GM19025 (cell line): ENCODE results near the gene GPS1.

ENCODE experiments used
- ATAC-seq: cut with Tn5 transposase; IDR thresholded peaks from one replicate; pipeline ENCODE4 v1.9.1; 2021; ENCODE audit warnings: mild to moderate bottlenecking, low read depth, moderate library complexity; ENCODE audit not compliant: unreplicated experiment

GPS1 gene

DNA sequence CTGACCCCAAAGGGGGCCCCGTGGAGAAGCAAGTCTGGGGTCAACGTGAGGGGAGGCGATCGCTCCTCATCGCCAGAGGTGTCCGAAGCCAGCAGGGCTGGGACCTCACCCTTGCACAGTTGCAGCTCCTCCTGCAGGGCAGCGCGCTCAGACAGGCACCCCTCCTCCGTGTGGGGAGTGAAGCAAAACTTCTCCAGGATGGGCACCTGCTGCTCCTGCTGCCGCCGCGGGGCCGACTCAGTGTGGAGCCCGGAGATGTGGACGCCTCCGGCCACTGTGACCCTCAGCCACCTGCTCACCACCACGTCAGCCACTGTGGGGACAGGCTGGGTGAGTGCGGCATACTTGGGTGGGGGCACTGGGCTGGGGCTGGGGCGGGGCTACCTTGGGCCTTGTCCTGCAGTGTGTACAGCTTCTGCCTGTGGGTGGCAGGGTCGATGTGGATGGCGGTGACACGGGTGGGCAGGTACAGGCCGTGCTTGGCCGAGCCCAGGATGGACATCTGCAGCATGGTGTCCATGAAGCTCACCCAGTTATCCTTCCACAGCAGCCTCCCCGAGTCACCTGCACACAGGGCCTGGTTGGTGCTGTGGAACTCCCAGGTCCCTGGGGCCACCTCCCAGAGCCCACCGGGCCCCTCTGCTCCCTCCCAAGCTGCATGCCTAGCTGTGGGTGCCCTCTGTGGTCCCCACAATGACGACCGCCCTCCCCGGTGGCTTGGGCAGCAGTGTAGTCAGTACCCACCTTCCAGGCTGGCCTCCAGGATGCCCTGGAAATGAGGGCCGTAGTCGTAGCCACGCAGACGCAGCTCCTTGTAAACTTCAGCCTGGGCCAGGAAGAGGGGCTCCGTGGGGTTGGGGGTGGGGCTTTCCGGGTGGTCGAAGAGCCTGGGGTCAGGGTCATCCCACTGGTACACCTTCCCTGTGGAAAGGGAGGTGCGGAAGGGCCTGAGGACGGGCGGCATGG lies 35.5 kb downstream of the GPS1 start:
- ATAC-seq, result no peak

GRCh38 chr17:82087961-82088837 lies 36.5 kb downstream of the GPS1 start:
- no peak for ATAC-seq

DNA sequence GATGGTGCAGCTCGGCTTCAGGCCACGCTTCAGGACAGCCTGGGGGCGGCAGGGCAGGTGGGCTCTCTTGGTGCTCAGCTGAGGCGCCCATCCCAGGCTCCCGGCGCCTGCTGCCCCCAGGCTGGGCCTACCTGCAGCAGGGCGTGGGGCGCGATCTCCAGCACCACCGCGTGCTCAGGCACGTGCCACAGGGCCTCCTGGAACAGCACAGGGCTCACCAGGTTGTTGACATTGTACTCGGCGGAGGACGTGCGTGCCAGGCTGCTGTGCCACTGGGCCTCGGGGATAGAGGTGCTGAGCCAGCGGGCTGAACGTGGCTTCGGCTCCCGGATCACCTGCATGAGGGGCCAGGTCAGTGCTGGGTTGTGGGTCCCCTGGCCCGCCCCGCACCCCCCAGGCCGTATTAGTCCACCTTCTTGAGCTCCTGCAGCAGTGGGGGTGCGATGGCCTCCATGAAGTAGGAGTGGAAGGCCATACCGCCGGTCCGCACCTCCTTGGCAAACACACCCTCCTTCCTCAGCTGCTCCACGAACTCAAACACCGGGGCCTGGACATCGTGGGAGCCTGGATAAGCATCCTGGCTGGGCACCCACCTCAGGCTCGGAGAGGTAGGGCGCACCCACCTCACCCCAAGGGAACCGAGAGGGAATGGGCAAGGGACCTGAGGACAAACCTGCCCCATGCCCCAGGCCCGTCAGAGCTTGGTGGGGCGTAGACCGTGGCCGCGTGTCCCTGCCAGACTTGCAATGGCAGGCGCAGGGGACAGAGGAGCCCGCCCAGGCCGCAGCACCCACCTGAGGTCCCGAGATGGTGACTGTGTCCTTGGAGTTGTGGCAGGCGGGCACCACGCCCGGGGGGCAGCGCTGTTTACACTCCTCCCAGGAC lies 37.4 kb downstream of the GPS1 start:
- ATAC-seq, result no peak

DNA sequence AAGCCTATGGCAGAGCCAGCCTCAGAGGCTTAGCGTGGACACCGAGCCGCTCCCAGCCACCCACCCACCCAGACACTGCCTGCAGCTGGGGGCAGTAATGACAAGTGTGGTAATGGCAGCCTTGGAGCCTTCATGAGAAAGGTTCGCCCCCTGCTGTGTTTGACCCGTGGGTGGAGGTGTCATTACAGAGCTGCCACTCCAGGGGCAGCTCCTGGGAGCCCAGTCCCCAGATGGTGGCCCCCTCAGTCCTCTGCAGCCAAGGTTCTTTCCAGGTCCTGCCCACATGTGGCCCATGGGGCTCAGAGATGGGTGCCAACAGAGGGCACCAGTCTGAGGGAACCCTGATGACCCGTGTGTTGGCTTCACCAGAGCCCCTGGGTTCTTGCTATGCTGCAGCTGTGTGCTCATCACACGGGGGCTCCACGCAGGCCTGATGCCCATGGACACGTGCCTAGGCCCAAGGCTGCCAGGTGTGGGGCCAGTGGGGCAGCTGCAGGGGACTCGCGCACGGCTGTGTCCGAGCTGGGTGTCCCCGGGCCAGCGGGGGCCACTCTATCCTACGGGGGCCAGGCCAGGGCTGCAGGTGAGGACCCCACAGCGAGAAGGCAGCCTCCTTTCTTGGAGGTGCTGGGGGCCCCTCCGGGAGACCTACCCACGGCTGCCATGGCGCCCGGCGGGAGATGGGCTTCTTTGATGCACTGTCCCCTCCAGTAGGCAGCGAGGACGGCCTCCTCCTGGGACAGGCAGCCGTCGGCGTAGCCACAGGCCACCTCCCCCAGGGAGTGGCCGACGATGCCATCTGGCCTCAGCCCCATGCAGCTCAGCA lies 38.2 kb downstream of the GPS1 start:
- ATAC-seq, result no peak

DNA sequence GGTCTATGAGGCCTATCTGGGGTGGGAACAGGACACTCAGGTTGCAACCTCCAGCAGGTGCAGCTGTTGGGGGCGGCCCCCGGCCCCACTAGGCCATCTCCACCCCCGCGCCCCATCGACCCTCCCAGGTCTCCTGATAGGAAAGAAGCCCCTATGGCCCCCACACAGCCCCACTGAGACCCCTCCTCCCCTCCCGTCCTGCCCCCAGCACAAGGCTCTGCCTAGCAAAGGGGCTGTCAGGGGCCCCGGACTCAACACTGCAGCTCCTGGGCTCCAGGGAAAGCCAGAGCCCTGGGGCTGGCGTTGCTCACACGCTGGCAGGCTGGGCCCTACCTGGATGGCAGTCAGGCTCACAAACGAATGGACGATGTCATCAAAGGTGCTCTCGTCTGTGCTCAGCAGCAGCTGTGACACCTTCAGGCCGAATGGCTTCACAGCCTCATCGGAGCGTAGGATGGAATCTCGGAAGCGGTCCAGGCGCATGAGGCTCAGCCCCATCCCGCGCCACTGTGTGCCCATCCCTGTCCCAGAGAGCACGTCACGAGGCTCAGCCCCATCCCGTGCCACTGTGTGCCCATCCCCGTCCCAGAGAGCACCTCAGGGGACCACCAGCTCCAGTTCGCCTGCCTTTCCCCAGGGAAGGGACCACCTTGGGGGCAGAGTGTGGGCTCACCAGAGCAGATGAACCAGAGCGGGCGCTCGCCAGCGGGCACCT lies 39.0 kb downstream of the GPS1 start:
- ATAC-seq, result no peak

DNA sequence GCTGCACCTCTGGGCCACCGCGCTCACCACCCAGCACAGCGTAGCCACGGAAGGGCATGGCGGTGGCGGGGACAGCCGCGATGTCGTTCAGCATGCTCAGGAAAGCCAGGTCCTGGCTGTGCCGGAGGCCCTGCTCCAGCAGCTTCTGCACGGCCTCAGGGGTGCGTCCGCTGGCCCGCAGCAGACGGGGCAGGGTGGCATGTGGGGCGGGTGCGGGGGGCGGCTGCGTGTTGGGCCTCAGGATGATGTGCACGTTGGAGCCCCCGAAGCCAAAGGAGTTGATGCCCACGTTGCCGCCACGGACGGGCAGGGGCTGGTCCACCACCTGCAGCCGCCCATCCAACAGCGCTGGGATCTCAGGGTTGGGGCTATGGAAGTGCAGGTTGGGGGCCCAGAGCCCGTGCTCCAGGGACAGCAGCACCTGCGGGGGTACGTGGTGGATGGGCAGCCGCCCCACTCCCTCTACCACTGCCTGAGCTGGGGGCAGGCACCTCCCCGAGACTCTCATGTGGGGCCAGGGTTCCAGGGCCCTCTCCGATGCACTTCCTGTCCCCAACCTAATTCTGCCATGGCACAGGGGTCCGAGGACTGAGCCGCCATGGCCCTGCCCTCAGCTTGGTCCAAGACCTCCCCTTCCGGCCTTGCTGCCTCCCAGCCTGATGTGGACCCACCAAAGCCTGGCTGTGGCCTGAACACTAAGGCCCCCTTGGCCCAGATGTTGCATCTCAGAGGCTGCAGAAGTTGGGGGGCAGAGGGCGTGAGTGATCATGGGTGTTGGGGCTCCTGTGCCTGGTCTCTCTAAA lies 39.8 kb downstream of the GPS1 start:
- no peak for ATAC-seq

DNA sequence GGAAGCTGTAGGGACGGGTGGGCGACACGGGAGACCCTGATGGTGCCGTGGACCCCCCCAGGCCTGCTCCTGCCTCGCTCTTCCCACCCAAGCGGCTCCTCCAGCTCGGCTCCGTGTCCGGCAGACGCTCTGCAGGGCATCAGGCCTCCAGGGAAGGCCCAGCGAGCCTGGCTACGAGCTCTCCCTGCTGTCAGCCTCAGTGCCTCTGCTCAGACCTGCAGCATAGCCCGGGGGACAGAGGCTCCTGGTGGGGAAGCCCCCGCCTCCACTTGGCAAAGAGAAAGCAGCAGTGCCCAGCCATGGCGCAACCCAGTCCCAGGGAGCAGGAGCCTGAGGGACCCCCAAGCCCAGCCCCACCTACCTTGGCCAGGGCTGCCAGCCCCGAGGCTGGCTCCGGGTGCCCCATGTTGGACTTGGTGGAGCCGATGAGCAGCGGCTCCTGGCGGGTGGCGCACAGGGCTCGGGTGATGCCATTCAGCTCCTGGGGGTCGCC lies 40.4 kb downstream of the GPS1 start:
- ATAC-seq, result no peak

GRCh38 chr17:82092628-82092994 lies 40.9 kb downstream of the GPS1 start:
- no peak for ATAC-seq

DNA sequence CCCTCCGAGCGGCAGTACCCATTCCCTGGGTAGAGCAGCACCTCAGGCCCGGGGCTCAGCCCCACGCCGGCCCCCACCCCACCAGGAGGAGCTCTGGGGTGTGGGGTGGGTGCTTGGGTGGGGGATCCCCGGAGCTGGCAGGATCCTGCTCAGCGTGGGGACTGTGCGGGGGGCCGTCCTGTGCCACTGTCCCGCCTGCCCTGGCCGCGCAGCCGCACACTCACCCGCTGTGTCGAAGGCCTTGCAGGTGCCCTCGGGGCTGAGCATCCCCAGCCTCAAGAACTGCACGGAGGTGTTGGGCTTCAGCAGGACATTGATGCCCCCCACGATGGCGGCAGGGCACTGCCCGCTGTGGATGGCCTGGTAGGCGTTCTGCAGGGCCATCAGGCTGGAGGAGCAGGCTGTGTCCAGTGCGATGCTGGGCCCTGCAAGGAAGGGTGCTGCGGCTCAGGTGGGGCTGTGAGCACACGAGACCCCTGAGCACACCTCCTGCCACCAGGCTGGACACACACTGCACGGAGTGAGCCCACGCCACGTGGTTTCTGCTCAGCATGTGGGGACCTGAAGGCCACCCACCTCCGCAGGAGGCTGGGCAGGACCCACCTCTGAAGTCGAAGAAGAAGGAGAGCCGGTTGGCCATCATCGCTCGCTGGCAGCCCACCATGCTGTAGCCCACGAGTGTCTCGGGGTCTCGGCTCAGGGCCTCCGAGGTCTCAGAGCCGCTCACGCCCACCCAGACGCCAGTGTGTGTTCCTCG lies 41.5 kb downstream of the GPS1 start:
- no peak for ATAC-seq

GRCh38 chr17:82094931-82095776 lies 43.5 kb downstream of the GPS1 start:
- no peak for ATAC-seq

DNA sequence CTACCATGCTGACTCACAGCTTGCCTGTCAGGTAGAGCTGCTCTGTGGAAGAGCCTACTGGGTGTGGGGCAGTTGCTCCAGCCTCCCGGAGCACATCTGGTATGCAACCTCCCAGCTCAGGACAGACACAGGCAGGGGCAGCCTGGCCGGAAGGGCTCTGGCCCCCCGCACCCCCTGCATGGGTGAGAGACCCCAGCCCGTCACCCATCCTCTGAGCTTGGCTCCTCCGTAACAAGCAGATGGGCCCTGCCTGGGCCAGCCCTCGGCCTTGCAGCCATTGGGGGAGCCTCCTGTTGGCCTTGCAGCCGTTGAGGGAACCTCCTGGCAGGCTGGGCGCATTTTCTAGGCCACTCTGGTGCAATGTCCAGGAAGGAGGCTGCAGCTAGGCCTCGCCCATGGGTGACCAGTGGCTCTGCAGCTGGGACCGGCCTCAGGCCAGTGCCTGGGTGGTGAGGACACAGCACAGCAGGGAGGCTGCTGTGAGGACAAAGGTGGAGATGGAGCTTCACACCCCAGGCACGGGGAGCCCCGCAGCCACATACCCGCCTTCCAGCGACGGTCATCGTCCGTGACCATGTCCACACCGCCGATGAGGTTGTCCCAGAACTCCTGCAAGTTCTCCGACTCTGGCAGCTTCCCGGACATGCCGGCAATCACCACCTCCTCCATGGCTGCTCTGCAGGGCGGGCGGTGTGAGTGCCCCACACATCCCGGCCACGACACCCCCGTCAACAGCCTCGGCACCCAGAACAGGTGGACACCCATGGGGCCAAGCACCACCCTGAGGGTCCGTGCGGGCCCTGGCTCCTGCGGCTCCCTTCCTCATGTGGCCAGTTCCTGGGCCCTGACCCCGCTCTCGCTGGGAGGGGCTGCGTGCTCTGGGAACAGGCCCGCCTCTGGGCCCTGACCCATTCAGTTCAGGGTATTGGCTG lies 44.3 kb downstream of the GPS1 start:
- ATAC-seq, result no peak

- no peak for ATAC-seq
These were observed 45.0 kb downstream of the GPS1 start for GRCh38 chr17:82096709-82097183.

- ATAC-seq, result no peak
These were observed 45.7 kb downstream of the GPS1 start for GRCh38 chr17:82097184-82097918.

GRCh38 chr17:82097919-82098168 lies 46.1 kb downstream of the GPS1 start:
- ATAC-seq, result no peak
